HG02588 (cell line): ENCODE data around the gene DGKH.
A peak's percentile ranks its signal among the peaks of the same experiment; 100 is the strongest.
"Not testable (repeated sequence)": the region's sequence is repeated elsewhere in the genome, so short reads cannot be mapped to it uniquely, and the experiment has no call there.

ENCODE experiments used
- ATAC-seq: cut with Tn5 transposase; IDR thresholded peaks from one replicate; pipeline ENCODE4 v1.9.1; 2021; ENCODE audit warnings: mild to moderate bottlenecking, moderate library complexity; ENCODE audit not compliant: unreplicated experiment

The DGKH gene

DNA sequence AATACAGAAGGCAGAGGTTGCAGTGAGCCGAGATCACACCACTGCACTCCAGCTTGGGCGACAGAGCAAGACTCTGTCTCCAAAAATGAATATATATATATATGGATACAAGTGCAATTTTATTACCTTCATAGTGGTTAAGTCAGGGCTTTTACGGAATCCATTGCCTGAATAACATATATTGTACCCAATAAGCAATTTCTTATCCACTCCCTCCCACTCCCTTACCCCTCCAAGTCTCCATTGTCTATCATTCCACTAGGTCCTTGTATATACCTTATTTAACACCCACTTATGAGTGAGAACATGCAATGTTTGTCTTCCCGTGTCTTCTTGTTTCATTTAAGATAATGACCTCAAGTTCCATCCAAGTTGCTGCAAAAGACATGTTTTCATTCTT lies 175.2 kb downstream of the DGKH start:
- ATAC-seq: no peak

DNA sequence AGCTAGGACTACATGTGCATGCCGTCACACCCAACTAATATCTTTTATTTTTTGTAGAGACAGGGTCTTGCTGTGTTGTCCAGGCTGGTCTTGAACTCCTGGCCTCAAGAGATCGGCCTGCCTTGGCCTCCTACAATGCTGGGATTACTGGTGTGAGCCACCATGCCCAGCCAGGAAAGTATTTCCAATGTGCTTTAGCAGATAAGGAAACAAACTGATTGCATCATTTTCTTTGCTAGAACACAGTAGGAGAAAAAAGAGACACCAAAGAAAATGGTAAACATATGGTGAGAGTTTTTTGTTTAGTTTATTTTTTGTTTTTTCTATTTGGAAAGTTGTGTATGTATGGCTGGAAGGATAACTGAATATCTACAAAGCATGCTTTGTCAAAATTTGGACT lies 176.6 kb downstream of the DGKH start:
- no peak for ATAC-seq

DNA sequence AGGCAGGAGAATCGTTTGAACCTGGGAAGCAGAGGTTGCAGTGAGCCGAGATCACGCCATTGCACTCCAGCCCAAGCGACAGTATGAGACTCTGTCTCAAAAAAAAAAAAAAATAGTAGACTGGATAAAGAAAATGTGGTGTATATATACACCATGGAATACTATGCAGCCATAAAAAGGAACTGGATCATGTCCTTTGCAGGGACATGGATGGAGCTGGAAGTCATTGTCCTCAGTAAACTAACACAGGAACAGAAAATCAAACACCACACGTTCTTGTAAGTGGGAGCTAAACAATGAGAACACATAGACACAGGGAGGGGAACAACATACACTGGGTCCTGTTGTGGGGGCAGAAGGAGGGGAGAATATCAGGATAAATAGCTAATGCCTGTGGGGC lies 178.3 kb downstream of the DGKH start:
- not testable (repeated sequence) for ATAC-seq

- no peak for ATAC-seq
Observed at GRCh38 chr13:42228527-42228926, 180.1 kb downstream of the DGKH start.

GRCh38 chr13:42229287-42229686 lies 180.8 kb downstream of the DGKH start:
- ATAC-seq: no peak

DNA sequence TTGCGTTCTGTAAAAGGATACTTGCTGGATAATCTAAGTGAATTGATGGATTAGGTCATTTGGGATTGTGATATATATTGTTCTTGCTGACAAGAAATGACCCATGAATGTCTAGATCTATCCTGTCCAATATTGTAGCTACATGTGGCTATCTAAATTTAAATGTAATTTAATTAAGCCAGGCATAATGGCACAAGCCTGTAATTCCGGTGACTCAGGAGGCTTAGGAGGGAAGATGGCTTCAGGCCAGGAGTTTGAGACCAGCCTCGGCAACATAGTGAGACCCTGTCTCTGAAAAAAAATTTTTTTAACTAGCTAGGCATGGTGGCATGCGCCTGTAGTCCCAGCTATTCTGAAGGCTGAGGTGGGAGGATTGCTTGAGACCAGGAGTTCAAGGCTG lies 184.2 kb downstream of the DGKH start:
- no peak for ATAC-seq

DNA sequence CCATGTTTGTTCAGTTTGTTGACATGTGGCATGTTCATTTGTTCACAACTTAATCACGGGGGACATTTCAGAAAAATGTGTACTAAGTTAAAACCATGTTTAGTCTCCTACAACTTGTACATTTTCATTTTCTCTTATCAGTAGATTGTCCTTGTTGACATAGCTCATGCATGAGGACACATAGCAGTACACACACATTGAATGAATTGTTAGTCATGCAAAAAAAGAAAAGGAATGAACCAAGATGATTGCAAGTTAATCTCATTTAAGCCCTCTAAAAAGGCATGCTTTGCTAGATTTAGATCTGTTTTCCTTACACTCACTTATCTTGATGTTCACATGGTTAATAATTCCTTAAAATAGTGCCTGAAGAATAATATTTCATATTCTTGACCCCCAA lies 185.3 kb downstream of the DGKH start:
- no peak for ATAC-seq

DNA sequence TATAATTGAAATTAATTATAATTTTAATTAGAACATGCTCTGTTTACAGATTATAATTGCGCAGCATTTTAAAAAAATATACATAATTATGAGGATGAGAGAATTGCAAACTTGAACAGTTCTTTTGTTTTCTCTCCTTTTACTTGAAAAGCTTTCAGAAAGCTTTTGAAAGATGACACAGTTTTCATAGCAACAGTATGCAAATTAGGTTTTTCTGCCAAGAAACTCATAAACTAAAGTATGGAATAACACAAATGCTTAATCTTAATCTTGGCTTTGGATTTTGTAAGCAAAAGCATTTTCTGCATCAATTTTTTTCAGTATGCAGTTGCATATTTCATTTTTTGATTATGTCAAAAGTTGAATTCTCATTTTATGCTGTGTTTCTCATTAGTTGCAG lies 190.7 kb downstream of the DGKH start:
- no peak for ATAC-seq

GRCh38 chr13:42239644-42240043 lies 191.2 kb downstream of the DGKH start:
- ATAC-seq: no peak

DNA sequence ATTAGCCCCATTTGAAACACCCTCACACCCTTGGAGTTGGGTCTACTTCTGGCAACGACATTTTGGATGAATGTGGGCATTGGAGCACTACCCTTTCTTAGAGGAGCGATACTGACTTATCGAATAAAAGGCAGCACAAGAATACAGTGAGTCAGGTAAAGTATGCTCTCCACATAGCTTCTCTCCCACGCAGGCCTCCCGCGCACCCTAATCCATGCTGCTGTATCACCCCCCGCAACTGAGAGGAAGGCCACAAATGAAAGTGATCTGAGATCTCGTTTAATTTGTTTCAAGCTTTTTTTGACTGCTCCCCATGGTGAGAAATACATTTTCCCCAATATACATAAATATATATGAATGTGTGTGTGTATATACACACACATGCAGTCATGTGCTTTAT lies 198.1 kb downstream of the DGKH start:
- ATAC-seq: no peak

DNA sequence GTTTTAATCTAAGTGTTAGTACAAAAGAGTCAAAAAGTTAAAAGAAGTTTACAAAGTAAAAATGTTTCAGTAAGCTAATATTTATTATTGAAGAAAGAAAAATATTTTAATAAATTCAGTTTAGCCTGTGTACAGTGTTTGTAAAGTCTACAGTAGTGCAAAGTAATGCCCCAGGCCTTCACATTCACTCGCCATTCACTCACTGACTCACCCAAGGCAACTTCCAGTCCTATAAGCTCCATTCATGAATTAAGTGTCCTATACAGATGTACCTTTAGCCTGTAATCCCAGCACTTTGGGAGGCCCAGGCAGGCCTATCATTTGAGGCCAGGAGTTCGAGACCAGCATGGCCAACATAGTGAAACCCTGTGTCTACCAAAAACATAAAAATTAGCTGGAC lies 199.4 kb downstream of the DGKH start:
- no peak for ATAC-seq

DNA sequence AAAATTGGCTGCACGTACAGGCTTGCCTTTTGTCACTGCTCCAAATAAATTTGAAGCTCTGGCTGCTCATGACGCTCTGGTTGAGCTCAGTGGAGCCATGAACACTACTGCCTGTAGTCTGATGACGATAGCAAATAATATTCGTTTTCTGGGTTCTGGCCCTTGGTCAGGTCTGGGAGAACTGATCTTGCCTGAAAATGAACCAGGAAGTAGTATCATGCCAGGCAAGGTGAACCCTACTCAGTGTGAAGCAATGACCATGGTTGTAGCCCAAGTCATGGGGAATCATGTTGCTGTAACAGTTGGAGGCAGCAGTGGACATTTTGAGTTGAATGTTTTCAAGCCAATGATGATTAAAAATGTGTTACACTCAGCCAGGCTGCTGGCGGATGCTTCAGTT lies 207.4 kb downstream of the DGKH start:
- ATAC-seq: no peak

DNA sequence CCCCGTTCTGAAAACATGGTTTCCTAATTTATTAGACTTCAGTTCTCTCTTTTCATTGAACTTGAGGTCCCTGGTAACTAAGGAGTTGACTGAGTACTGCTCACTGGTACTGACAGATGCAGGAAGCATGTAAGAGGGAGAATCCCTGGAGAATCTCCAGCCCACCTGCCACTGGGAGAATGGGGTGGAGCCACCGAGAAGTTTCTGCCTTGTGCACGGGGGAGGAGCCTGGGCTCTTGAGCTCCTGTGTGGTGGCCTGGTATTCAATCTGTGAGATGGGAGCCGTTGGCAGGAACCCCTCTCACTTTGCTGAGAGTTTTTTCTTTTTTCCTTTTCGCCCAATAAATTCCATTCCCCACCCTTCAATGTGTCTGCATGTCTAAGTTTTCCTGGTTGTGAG lies 210.3 kb downstream of the DGKH start:
- ATAC-seq: no peak

DNA sequence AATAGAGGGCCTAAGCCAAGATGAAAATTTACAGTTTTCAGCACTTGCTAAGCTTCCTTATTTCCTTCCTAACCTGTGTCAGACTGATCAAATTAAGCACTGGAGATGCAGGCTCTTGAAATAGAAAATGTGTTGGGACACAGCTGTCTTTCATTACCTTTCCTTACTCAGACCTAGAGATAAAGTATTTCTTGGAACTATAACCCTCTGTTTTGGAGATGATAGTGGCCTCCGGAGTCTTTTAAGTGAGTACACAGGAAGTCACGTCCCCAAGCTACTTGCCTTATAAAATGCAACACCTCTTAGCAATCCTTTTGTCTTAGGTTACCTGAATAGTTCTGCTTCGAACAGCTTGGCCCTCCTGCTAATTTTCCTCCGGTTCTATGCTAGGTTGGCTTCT lies 211.1 kb downstream of the DGKH start:
- ATAC-seq: no peak

DNA sequence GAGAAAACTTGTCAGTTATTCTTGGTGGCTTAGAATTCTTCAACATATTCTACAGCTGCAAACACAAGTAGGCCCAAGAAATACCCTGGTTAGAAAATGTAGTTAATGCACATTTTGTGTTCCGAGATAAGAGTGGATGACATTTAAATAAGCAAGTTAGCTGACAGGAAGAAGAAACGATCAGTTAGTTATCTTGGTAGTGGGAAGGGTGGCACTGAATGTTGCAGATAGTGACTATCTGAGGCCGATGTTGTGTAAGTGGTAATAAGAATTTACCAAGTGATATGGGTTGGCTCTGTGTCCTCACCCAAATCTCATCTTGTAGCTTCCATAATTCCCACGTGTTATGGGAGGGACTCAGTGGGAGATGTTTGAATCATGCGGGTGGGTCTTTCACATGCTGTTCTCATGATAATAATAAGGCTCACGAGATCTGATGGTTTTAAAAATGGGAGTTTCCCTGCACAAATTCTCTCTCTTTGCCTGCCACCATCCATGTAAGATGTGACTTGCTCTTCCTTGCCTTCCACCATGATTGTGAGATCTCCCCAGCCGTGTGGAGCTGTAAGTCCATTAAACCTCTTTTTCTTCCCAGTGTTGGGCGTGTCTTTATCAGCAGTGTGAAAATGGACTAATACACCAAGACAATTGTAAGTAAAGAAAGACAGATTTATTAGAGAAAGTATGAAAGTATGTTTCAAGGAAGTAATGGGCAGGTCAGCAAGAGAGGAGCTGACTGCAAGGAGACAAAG lies 212.6 kb downstream of the DGKH start:
- no peak for ATAC-seq

GRCh38 chr13:42266473-42266872 lies 218.0 kb downstream of the DGKH start:
- no peak for ATAC-seq

GRCh38 chr13:42270160-42270856 lies 221.9 kb downstream of the DGKH start:
- no peak for ATAC-seq

- ATAC-seq: no peak
Observed at GRCh38 chr13:42270857-42271215, 222.4 kb downstream of the DGKH start.

DNA sequence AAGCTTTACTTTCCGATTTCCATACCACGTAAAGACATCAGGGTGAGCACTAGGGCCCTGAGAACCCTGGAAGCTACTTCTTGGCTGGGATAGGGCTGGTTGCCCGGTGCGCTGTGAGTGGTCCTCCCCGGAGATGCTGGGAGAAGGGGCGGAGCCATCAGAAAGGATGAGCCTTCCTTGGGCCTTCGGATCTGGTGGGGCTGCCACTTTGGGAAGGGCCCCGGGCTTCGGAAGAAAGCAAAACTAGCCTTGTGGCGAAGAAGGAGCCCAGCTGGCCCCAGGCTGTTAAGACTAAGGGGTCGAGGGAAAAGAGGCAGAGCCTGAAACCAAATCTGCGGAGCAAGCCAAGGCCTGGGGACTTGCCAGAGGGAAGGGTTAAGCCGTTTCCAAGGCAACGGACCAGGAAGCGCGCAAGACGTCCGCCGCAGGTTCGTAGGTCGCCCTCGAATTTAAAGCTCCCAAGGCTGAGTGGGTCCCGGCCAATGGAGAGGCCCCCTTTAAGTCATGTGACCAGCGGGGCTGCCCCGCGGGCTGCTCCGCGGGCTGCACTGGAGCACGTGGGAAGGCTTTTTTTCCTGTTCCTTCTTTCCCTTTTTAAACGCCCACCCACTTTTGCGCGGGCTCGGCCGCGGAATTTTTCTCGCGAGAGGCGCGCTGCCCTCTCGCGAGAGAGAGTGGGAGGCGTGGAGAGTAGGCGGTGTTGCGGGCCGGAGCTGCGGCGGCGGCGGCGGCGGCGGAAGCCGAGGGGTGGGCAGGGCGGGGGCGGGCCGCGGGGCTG lies 223.1 kb downstream of the DGKH start:
- ATAC-seq: peak; percentile 82

- ATAC-seq: peak; percentile 22
Observed at GRCh38 chr13:42272115-42272803, 223.8 kb downstream of the DGKH start, which contains the start of gene AKAP11. TSS of gene AKAP11 (plus strand) at chr13:42272152. CDS start at chr13:42286349, 14,197 bp downstream.

DNA sequence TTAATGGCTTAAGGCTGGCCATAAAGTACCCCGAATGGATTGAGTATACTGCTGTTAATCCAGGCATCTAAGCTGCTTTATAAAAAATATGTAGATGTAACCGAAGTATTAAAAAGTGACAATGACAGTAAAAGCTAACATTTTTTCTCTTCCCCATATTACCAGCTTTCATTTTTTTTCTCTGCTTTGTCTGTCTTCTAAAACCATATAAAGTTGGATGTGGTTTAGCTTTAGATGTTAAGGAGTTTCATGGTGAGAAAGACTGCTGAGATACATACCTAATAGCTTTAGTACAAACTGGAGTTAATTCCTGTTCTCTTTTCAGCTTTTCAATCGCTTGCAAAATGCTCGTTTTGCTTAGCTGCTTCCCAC lies 224.3 kb downstream of the DGKH start:
- no peak for ATAC-seq
